Gastroesophageal sphincter (tissue), 3 donors: ENCODE measurements around the gene RDH11.

Experiments used
- CTCF ChIP-seq, 4 experiments: fragments of 200-600 bp in 2 of 4; fragments of 450-650 bp in 2 of 4; sonication (generic) in 1 of 4; IDR thresholded peaks; one replicate each; pipeline ENCODE4 v1.5.1; 2017 to 2019; ENCODE audit warnings: antibody characterized with exemption in 4 of 4, mild to moderate bottlenecking in 2 of 4, moderate library complexity in 2 of 4
- EP300 ChIP-seq: sonication (generic); formaldehyde crosslinking; IDR thresholded peaks from one replicate; pipeline ENCODE4 v1.6.1; 2017; ENCODE audit warnings: antibody characterized with exemption, mild to moderate bottlenecking

GRCh38 chr14:67633451-67634147 is 62.0 kb downstream of the RDH11 start:
- TF ChIP-seq CTCF (IDR thresholded peaks at IDR 0.05) (no peak), EP300 (no peak)
